ENCODE results near the gene CYP2E1.
"Not testable (repeated sequence)": the region's sequence is repeated elsewhere in the genome, so short reads cannot be mapped to it uniquely, and the experiment has no call there.

CYP2E1 gene

DNA sequence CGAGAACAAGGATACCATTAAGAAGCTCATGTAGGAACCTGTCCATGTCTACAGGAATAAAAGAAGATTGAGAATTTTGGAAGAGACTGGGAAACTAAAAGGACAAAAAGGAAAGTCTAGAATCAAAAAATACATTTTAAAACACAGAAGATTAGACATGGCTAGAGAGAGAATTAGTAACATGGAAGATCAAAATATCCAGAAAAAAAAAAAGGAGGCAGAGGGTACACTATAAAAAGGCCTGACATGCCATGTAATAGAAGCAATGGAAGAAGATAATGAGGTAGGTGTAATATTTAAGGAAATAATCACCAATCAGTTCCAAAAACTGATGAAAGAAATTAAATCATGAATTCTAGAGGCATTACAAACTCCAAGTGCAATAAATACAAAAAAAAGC lies 46.3 kb downstream of the CYP2E1 start:
- not testable (repeated sequence) for DNase-seq

DNA sequence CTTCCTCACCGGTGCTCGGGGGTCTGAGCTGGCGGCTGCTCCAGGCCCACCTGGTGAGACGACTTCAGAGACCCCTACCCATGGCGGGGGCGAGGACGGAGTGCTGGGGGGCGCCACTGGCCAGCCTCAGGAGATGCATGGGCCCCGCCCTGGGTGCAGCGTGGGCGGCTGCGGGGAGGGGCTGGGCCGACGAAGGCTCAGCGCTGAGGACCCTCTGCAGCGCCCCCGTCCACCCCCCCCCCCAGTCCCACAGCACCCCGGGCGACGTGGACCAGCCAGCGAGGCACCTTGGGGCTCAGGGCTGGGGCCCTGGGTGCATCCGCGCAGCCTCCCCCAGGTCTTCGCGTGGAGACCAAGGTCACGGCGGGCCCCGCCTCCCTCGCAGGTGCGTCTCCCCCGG lies 49.9 kb downstream of the CYP2E1 start:
- not testable (repeated sequence) for DNase-seq

Measured in CD4-positive, alpha-beta T cell treated with Interferon alpha-2 for 1 hour (primary cell).